H1 (cell line): ENCODE results near the gene PHLDA3. TPM values are rescaled to one million over a fixed set of nuclear protein-coding genes. Genes with fewer than 3 reads are reported as not detected.

Experiments
- CBX5 ChIP-seq: fragments of 300-800, 300-1000 bp; sonication (generic); IDR thresholded peaks from 2 replicates; pipeline ENCODE4 v1.7.1; 2016; ENCODE audit warnings: antibody characterized with exemption, low read length, low read depth
- CEBPB ChIP-seq: IDR thresholded peaks from 2 replicates; pipeline ENCODE4 v1.6.1; 2012; ENCODE audit warnings: low read depth, low read length
- CHD7 ChIP-seq: fragments of 300-600 bp; sonication (generic); IDR thresholded peaks from 2 replicates; pipeline ENCODE4 v1.7.1; 2012; ENCODE audit warnings: low read length, moderate library complexity, mild to moderate bottlenecking, inconsistent platforms; ENCODE audit not compliant: insufficient replicate concordance
- GTF2F1 ChIP-seq: IDR thresholded peaks from 2 replicates; pipeline ENCODE4 v1.6.1; 2012; ENCODE audit warnings: low read depth, low read length, improper control_type of control experiment, borderline replicate concordance
- KDM5A ChIP-seq: fragments of 200-600 bp; IDR thresholded peaks from 2 replicates; pipeline ENCODE4 v1.7.1; 2012; ENCODE audit warnings: mild to moderate bottlenecking, low read length, inconsistent platforms, mixed read lengths
- MAFK ChIP-seq: IDR thresholded peaks from 2 replicates; pipeline ENCODE4 v1.6.1; 2012; ENCODE audit warnings: low read depth, mild to moderate bottlenecking, improper control_type of control experiment, low read length
- POLR2AphosphoS5 ChIP-seq: IDR thresholded peaks from 2 replicates; pipeline ENCODE4 v1.6.1; 2011; ENCODE audit warnings: low read depth, low read length
- SRF ChIP-seq: IDR thresholded peaks from 2 replicates; pipeline ENCODE4 v1.6.1; 2011; ENCODE audit warnings: mild to moderate bottlenecking, low read depth, low read length, moderate library complexity
- TAF7 ChIP-seq: optimal IDR thresholded peaks from 2 replicates; pipeline ENCODE3; 2011; ENCODE audit warnings: low read depth, mild to moderate bottlenecking, inconsistent platforms, low read length, moderate library complexity, borderline replicate concordance
- polyA plus RNA-seq, 7 experiments: library from polyadenylated mRNA; depleted of rRNA in 3 of 7; stranded (reverse) in 5 of 7; unstranded in 2 of 7; fragments of >200 nt in 5 of 7; fragments of 200-250 nt in 2 of 7; gene quantifications; 1 replicate in 5 of 7; 2 replicates in 1 of 7; 4 replicates in 1 of 7; pipeline versions ENCODE4 v1.2.1 to v1.2.3, GENCODE V29; 2011 to 2013; ENCODE audit warnings: missing spikeins in 2 of 7, mixed read lengths in 2 of 7
- total RNA-seq: library from RNA; stranded (reverse); fragmentation: NEBNext Ultra II Directional; extraction: Animal tissue kit (Norgen Biotek cat#: 25700); gene quantifications from 2 replicates; pipeline ENCODE4 v1.2.1, GENCODE V29; 2021

Gene PHLDA3
- total and polyA plus RNA-seq, 2 of the 8 experiments (the other 6 are each of a cell fraction or from before 2014, with no cell fraction given) = 25.5 to 27.5 TPM

- no peak for TF ChIP-seq CHD7
- TF ChIP-seq CEBPB = no peak
- no peak for TF ChIP-seq MAFK
- no peak for TF ChIP-seq POLR2AphosphoS5
- no peak for TF ChIP-seq KDM5A
- no peak for TF ChIP-seq TAF7
- no peak for TF ChIP-seq SRF
- TF ChIP-seq GTF2F1 = no peak
- no peak for TF ChIP-seq CBX5
- TF ChIP-seq, all 59 proteins: peak for 0
Measured at GRCh38 chr1:201488830-201489589, 20.0 kb upstream of the PHLDA3 start (continued).
